Measurements from ENCODE around the gene GPR21.

GRCh38 chr9:123049589-123050222 is 16.2 kb downstream of the GPR21 start:
- TF ChIP-seq CTCF (IDR thresholded peaks at IDR 0.05) (no peak), EP300 (IDR thresholded peaks at IDR 0.05) (no peak), POLR2A (IDR thresholded peaks at IDR 0.05) (no peak), POLR2AphosphoS5 (IDR thresholded peaks at IDR 0.05) (peak; percentile 72)
